HepG2 (cell line): ENCODE measurements around the gene ZNF541. TPM values are rescaled to one million over a fixed set of nuclear protein-coding genes. Genes with fewer than 3 reads are reported as not detected.

Experiments used
- ATAC-seq: fragments of 200-7000 bp; cut with Tn5 transposase; 3 replicates; pipeline ENCODE4 v1.9.1; 2020; ENCODE audit warnings: mild to moderate bottlenecking, moderate library complexity
- BruUV-seq: library from RNA; stranded (reverse); fragments of 400-500 nt; replicated peaks from 2 replicates; lab custom pipeline; 2021; lab: Mats Ljungman, UMichigan
- CTCF ChIA-PET: fragments of 300-600 bp; formaldehyde crosslinking; extraction: SDS; loops from one replicate; lab custom pipeline; 2021; ENCODE audit warnings: low total read pairs, inconsistent platforms, low intra/inter-chr PET ratio; lab: Yijun Ruan, JAX
- POLR2A ChIA-PET: fragments of 350-600 bp; sonication (Branson Sonifier 250); formaldehyde crosslinking; loops from one replicate; lab custom pipeline; 2020; ENCODE audit warnings: antibody characterized with exemption, inconsistent platforms; lab: Yijun Ruan, JAX
- DNase-seq: peaks from one replicate; pipeline ENCODE4 v3.0.0-alpha.2; 2015; ENCODE audit warnings: low spot score
- FAIRE-seq: peaks from 3 replicates; lab custom pipeline; 2011; peaks lifted over from hg19 to GRCh38; lab: Jason Lieb, UNC
- H2AFZ ChIP-seq: one replicate; pipeline ENCODE4 v1.6.1; 2011; ENCODE audit warnings: low read length, inconsistent platforms
- H3K27ac ChIP-seq: fragments of 300-600 bp; 3 replicates; pipeline ENCODE4 v1.8.0; 2011; ENCODE audit warnings: mixed run types, mild to moderate bottlenecking, mixed read lengths, low read length, inconsistent platforms; ENCODE audit not compliant: insufficient read depth; ENCODE audit errors: extremely low read length
- H3K27me3 ChIP-seq, 2 experiments: fragments of 200-600 bp in 1 of 2; 2 replicates in 1 of 2; 3 replicates in 1 of 2; pipeline versions ENCODE4 v1.6.0 to v1.8.0; 2011; ENCODE audit warnings: low read length in 2 of 2, mild to moderate bottlenecking in 2 of 2, moderate library complexity in 2 of 2, inconsistent platforms in 1 of 2; ENCODE audit not compliant: insufficient read depth in 2 of 2, control insufficient read depth in 1 of 2
- H3K36me3 ChIP-seq, 2 experiments: fragments of 200-600 bp in 1 of 2; replicated peaks in 1 of 2; 2 replicates in 1 of 2; 3 replicates in 1 of 2; pipeline versions ENCODE4 v1.5.1 to v1.8.0; 2011; ENCODE audit warnings: low read length in 2 of 2, inconsistent platforms in 1 of 2; ENCODE audit not compliant: insufficient read depth in 2 of 2, control insufficient read depth in 1 of 2
- H3K4me1 ChIP-seq: 2 replicates; pipeline ENCODE4 v1.5.1; 2012; ENCODE audit warnings: low read length, inconsistent platforms; ENCODE audit not compliant: insufficient read depth
- H3K4me2 ChIP-seq: 2 replicates; pipeline ENCODE4 v1.6.0; 2011; ENCODE audit warnings: low read depth, low read length, inconsistent platforms
- H3K4me3 ChIP-seq, 3 experiments: fragments of 200-600 bp in 1 of 3; sonication (generic), shearing (Covaris generic) in 1 of 3; replicated peaks in 1 of 3; 2 replicates each; pipeline ENCODE4 v1.5.1; 2011 to 2016; ENCODE audit warnings: low read length in 3 of 3, inconsistent platforms in 2 of 3, low read depth in 2 of 3, mild to moderate bottlenecking in 2 of 3, control low read depth in 1 of 3, mixed read lengths in 1 of 3; ENCODE audit not compliant: insufficient read depth in 1 of 3
- H3K79me2 ChIP-seq: one replicate; pipeline ENCODE4 v1.6.1; 2011; ENCODE audit warnings: low read length, inconsistent platforms; ENCODE audit not compliant: insufficient read depth
- H3K9ac ChIP-seq: 2 replicates; pipeline ENCODE4 v1.6.0; 2011; ENCODE audit warnings: mild to moderate bottlenecking, low read depth, low read length, inconsistent platforms; ENCODE audit not compliant: insufficient read depth
- H3K9me3 ChIP-seq: 2 replicates; pipeline ENCODE4 v1.5.1; 2012; ENCODE audit warnings: mild to moderate bottlenecking, low read length
- H4K20me1 ChIP-seq: 2 replicates; pipeline ENCODE4 v1.6.0; 2011; ENCODE audit warnings: inconsistent platforms, mild to moderate bottlenecking, low read length, moderate library complexity; ENCODE audit not compliant: insufficient read depth
- PCBP1 ChIP-seq: fragments of 200-400 bp; formaldehyde crosslinking; IDR thresholded peaks from 2 replicates; pipeline ENCODE4 v1.6.1; 2017; ENCODE audit warnings: mild to moderate bottlenecking, low read depth, low read length, borderline replicate concordance
- POGK ChIP-seq: sonication (generic); formaldehyde crosslinking; conservative IDR thresholded peaks from 2 replicates; pipeline ENCODE4 v1.8.0; 2022; ENCODE audit warnings: mild to moderate bottlenecking, moderate library complexity, missing genetic modification reagents
- RXRA ChIP-seq: sonication (generic); formaldehyde crosslinking; IDR thresholded peaks from 2 replicates; pipeline ENCODE4 v1.5.1; 2020; ENCODE audit warnings: missing genetic modification reagents
- ZMYM3 ChIP-seq: sonication (generic); formaldehyde crosslinking; IDR thresholded peaks from 2 replicates; pipeline ENCODE4 v1.5.1; 2020; ENCODE audit warnings: mild to moderate bottlenecking, missing genetic modification reagents
- ZNF205 ChIP-seq: IDR thresholded peaks from 2 replicates; pipeline ENCODE4 v1.6.1; 2018; ENCODE audit warnings: missing biosample characterization, missing genetic modification reagents
- ZNF329 ChIP-seq: sonication (generic); formaldehyde crosslinking; IDR thresholded peaks from 2 replicates; pipeline ENCODE4 v1.9.0; 2021; ENCODE audit warnings: low read depth, mild to moderate bottlenecking, missing genetic modification reagents
- ZNF407 ChIP-seq: sonication (generic); formaldehyde crosslinking; IDR thresholded peaks from one replicate; pipeline ENCODE4 v1.5.1; 2020; ENCODE audit warnings: mild to moderate bottlenecking, missing genetic modification reagents; ENCODE audit errors: not compliant biosample characterization
- ZNF660 ChIP-seq: sonication (generic); formaldehyde crosslinking; IDR thresholded peaks from 2 replicates; pipeline ENCODE4 v1.5.1; 2020; ENCODE audit warnings: mild to moderate bottlenecking, low read depth, missing genetic modification reagents, borderline replicate concordance
- ZNF747 ChIP-seq: sonication (generic); formaldehyde crosslinking; IDR thresholded peaks from 2 replicates; pipeline ENCODE4 v1.8.1; 2023; ENCODE audit warnings: missing genetic modification reagents, mild to moderate bottlenecking, borderline replicate concordance
- ZNF790 ChIP-seq: sonication (generic); formaldehyde crosslinking; IDR thresholded peaks from 2 replicates; pipeline ENCODE4 v1.8.0; 2022; ENCODE audit warnings: missing genetic modification reagents, mild to moderate bottlenecking, borderline replicate concordance
- WGBS: methylation state at CpG from one replicate; pipeline ENCODE4 v1.1.6; 2017; ENCODE audit warnings: low lambda C conversion rate; 5-methylcytosine and 5-hydroxymethylcytosine counted together
- in situ Hi-C: cut with HindIII; loops from 2 replicates; pipeline ENCODE4 v1.10.0; 2017; ENCODE audit warnings: low pct_unique_long_range_greater_than_20kb; ENCODE audit not compliant: extremely low pct_ligation_motif_present
- intact Hi-C: fragments of 100-400 bp; cut with micrococcal nuclease; formaldehyde crosslinking; loops from one replicate; pipeline ENCODE4 v1.10.0; 2022; ENCODE audit not compliant: unreplicated experiment
- polyA plus RNA-seq, 8 experiments: library from polyadenylated mRNA; depleted of rRNA in 3 of 8; stranded (reverse) in 7 of 8; unstranded in 1 of 8; fragments of >200 nt; fragmentation: Illumina TruSeq in 4 of 8; extraction: Trizol in 4 of 8; gene quantifications; 2 replicates each; pipeline versions ENCODE4 v1.2.1 to v1.2.3, GENCODE V29; 2011 to 2016; ENCODE audit warnings: low read depth in 4 of 8, missing spikeins in 1 of 8, mixed read lengths in 1 of 8; ENCODE audit not compliant: insufficient read depth in 1 of 8
- total RNA-seq, 5 experiments: library from RNA; depleted of rRNA; stranded (reverse); fragments of >200 nt; fragmentation: Illumina TruSeq; extraction: Trizol; gene quantifications; 2 replicates each; pipeline ENCODE4 v1.2.3, GENCODE V29; 2016; ENCODE audit warnings: low read depth in 1 of 5
- TF ChIP-seq, protein P1 (sequence below): sonication (generic); formaldehyde crosslinking; IDR thresholded peaks from 2 replicates; pipeline ENCODE4 v1.4.0; 2020; ENCODE audit warnings: mild to moderate bottlenecking, missing genetic modification reagents

Gene ZNF541
- total and polyA plus RNA-seq, 2 of the 13 experiments (the other 11 are each of a cell fraction or from before 2014, with no cell fraction given), result 0.03 to 0.04 TPM

GRCh38 chr19:47534628-47535027 is 38.3 kb downstream of the ZNF541 start:
- BruUV-seq, result no TSS peak
- H3K4me1 ChIP-seq, result peaks cover 8% of the 10 kb centered on the region; the same call in 1 of the 2 replicates
- H2AFZ ChIP-seq, result no peak overlapping the region
- ATAC-seq (no peak), FAIRE-seq (no peak), DNase-seq (no peak)
- no peaks in the 10 kb centered on the region for H4K20me1 ChIP-seq
- no peak overlapping the region for H3K4me3 ChIP-seq
- in situ Hi-C loops, result no loop called here
- no peaks in the 10 kb centered on the region for H3K36me3 ChIP-seq
- H3K9me3 ChIP-seq, result no peaks in the 10 kb centered on the region
- no peaks in the 10 kb centered on the region for H3K79me2 ChIP-seq
- peaks cover 3 to 24% of the 10 kb centered on the region in 2 experiments; a peak in 4 of 5 replicates for H3K27me3 ChIP-seq
- no peak overlapping the region for H3K9ac ChIP-seq
- no peak overlapping the region for H3K27ac ChIP-seq
- ChIA-PET POLR2A (no interaction called here), CTCF (no interaction called here)
- WGBS, result 3% methylated on average over 1 of the region's 1 CpG
- H3K4me2 ChIP-seq, result no peak overlapping the region
- intact Hi-C loops, result no loop called here
- no peak for TF ChIP-seq POGK (CRISPR knock-in tag)
- no peak for TF ChIP-seq RXRA (CRISPR knock-in tag)
- TF ChIP-seq PCBP1, result no peak
- no peak for TF ChIP-seq ZNF660 (CRISPR knock-in tag)
- TF ChIP-seq ZMYM3 (CRISPR knock-in tag), result no peak
- TF ChIP-seq ZNF205 (CRISPR knock-in tag), result no peak
- no peak for TF ChIP-seq ZNF407 (CRISPR knock-in tag)
- TF ChIP-seq, protein P1, sequence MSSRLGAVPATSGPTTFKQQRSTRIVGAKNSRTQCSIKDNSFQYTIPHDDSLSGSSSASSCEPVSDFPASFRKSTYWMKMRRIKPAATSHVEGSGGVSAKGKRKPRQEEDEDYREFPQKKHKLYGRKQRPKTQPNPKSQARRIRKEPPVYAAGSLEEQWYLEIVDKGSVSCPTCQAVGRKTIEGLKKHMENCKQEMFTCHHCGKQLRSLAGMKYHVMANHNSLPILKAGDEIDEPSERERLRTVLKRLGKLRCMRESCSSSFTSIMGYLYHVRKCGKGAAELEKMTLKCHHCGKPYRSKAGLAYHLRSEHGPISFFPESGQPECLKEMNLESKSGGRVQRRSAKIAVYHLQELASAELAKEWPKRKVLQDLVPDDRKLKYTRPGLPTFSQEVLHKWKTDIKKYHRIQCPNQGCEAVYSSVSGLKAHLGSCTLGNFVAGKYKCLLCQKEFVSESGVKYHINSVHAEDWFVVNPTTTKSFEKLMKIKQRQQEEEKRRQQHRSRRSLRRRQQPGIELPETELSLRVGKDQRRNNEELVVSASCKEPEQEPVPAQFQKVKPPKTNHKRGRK (CRISPR knock-in tag), result no peak
- no peak for TF ChIP-seq ZNF790 (CRISPR knock-in tag)
- no peak for TF ChIP-seq ZNF329 (CRISPR knock-in tag)
- no peak for TF ChIP-seq ZNF747 (CRISPR knock-in tag)
